NCI-H146 (cell line): ENCODE results near the gene NXN.
"Not testable (repeated sequence)": the region's sequence is repeated elsewhere in the genome, so short reads cannot be mapped to it uniquely, and the experiment has no call there.

Experiments
- DNase-seq: peaks from one replicate; lab custom pipeline; 2025; lab: John Stamatoyannopoulos, UW

Gene NXN

DNA sequence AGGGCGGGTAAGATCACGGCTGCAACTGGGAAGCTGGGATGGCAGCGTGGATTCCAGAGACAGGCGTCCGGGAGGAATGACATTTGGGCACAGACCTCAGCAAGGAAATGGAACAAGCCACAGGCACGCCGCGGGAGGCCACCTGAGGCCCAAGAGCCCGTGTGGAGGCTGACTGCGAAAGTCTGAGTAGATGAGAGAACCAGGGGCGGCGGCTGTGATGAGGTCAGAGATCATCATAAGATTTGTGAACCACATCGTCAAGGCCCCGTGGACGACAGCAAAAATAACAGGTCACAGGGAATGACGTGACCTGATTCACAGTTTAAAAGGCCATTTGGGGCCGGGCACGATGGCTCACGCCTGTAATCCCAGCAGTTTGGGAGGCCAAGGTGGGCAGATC lies 149.2 kb downstream of the NXN start:
- DNase-seq, result no peak

DNA sequence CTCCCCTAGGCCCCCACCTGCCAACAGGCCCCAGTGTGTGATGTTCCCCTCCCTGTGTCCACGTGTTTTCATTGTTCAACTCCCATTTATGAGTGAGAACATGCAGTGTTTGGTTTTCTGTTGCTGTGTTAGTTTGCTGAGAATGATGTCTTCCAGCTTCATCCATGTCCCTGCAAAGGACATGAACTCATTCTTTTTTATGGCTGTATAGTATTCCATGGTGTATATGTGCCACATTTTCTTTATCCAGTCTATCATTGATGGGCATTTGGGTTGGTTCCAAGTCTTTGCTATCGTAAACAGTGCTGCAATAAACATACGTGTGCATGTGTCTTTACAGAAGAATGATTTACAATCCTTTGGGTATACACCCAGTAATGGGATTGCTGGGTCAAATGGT lies 150.0 kb downstream of the NXN start:
- DNase-seq, result not testable (repeated sequence)

DNA sequence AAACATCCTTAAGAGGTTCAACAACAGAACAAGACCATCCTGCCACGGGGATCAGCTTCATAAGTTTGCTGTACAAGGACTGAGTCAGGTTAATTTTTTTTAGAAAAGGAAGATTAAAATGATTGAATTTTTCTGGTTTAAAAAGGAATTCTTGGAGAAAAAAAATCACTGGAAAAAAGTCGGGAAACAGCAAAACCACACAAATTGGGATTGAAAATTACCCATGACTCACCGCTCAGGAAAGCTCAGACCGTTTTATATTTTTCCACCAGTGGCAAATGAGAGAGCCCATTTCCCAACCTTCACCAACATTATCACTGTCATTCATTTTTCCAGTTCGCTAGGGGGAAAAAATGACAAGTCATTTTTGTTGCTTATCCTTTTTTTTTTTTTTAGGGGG lies 150.8 kb downstream of the NXN start:
- DNase-seq, result no peak

DNA sequence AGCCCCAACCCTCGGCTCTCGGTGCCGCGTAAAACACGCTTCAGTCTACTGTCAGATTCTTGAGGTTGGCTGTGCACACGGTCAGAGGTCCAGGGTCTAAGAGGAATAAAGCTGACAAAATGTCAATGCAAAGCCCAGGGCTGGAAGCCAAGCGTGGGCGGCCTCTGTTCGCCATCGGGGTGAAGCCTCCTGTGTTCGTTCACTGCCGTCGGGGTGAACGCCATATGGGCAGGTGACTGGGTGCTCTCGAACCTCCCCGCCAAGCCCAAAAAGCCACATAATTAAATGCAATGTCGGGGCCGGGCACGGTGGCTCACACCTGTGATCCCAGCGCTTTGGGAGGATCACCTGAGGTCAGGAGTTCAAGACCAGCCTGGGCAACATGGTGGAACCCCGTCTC lies 152.8 kb downstream of the NXN start:
- DNase-seq, result no peak

DNA sequence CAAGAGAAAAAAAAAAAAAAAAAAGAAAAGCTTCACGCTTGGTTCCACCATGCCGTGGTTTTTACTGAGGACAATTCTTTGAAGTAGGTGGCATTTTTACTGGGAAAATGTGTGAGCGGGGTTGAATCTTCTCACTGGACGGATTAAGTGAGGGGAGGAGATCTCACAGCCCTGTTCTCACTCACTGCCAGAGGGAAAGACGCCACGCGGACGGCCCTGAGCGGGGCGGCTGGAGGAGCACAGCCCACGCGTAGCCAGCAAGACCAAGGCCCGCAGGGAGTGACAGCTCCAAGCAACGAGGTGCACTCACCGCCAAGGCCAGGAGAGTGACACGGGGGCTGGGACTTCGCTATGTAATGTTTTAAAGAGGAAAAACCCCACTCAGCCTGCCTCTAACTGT lies 154.4 kb downstream of the NXN start:
- DNase-seq, result no peak

DNA sequence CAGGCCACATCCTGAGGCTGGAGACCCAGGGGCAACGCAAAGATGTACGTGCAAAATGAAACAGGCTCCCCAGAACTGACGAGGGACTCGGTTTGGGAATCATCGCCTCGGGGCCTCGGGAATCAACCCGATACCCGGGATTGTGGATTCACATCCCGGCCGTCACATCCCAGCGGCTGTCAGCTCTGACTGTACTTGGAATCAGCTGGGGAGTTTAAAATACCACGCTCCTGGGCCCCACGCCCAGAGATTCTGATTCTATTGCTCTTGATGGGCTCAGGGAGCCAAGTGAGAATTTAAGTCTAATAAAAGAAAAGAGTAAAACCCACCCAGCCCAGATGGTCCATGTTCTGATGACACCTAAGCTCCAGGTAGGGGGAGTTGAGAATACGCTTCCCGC lies 155.2 kb downstream of the NXN start:
- no peak for DNase-seq

DNA sequence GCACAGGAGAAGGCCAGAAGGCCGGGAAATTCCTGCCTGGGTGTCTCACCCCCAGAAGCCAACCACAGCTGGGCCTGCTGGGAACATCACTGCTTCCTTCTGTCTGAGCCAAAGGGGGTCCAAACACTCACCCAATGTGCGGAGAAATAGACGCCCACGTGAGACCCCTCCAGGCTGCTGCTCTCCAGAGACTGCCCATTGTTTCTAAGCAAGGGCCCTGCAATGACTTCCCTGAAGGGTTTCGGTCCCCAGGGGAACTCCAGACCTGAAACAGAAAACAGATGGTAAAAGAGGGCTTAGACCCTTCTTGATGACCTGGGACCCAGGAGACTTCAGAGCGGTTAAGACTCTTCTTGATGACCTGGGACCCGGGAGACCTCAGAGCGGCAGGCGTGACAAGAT lies 156.1 kb downstream of the NXN start:
- DNase-seq, result no peak

DNA sequence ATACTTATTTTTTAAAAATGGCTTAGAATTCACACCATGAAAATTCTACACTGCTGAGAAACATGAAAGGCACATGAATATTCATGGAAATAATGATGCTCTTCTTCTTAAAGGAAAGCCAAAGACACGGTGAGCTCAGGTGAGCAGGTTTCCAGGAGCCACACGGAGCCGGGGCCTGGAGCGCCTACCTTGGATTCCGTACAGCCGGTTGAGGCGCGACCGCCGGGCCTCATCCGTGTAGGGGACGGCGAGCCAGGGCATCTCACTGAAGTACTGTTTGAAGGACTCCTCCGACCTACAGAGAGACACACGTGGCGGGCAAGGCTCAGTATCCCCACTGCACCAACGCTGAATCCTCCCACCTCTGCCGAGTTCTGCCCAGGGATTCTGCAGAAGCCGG lies 160.3 kb downstream of the NXN start:
- no peak for DNase-seq

DNA sequence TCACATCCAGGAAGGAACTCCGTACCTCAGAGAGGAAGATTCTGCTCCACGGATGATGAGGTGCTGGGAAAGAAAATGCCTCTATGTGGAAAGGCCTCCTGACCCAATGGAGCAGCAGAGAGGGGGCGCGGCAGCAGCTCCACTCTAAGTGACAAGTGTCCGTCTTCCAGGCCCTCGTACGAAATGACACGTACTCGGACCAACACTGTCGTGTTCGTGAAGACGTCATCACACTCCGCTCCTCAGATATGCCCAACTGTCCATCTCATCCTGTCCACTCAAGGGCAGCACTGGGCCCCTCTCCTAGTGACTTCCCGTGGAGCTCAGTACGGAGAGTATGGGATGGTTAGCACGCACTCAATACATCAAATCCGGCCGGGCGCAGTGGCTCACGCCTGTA lies 165.2 kb downstream of the NXN start:
- no peak for DNase-seq

DNA sequence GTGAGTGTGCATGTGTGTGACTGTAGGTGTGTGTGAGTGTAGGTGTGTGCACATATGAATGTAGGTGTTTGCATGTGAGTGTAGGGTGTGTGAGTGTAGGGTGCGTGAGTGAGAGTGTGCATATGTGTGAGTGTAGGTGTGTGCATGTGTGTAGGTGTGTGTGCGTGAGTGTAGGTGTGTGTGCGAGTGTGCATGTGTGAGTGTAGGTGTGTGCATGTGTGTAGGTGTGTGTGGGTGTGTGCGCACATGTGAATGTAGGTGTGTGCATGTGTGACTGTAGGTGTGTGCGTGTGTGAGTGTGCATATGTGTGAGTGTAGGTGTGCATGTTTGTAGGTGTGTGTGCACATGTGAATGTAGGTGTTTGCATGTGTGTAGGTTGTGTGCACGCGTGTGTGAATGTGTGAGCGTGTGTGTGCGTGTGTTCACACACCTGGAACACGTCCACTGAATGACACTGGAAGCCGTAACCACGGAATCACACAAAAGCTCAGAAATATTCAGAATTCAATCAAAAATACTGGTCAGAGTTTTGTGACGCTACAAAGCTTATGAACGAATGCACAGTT lies 166.9 kb downstream of the NXN start:
- DNase-seq, result no peak

DNA sequence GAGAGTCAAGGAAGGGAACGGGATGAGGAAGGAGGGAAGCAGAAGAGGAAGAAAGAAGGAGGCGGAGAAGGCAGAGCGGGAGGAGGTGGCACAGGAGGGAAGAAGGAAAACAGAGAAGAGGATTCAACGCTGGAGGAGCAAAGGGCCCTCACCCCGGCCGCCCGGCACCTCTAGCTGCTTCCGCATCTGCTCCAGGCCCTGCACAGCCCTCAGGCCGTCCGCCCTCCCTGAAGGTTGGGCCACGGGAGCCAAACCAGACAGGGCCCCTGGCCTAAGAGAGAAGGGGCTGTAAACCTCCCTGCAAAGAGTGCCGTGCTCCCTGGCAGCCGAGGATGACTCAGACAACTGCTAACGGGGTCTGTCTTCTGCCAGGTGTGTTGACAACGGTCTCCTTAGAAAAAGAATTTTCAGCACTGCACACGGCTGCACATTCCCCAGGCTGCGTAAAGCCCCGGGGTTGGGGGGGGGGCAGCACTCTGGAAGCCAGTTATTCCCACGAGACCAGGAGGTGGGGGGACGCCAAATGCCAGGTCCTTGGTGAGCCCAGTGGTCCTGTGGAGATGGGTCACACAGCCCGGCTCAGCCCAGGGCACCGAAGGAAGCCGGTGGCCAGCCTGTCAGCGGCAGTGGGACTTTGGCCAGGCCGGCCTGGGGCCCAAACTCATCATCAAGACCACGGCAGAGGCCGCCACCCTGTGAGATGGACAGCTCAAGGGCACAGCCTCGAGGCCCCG lies 168.4 kb downstream of the NXN start:
- DNase-seq, result no peak

DNA sequence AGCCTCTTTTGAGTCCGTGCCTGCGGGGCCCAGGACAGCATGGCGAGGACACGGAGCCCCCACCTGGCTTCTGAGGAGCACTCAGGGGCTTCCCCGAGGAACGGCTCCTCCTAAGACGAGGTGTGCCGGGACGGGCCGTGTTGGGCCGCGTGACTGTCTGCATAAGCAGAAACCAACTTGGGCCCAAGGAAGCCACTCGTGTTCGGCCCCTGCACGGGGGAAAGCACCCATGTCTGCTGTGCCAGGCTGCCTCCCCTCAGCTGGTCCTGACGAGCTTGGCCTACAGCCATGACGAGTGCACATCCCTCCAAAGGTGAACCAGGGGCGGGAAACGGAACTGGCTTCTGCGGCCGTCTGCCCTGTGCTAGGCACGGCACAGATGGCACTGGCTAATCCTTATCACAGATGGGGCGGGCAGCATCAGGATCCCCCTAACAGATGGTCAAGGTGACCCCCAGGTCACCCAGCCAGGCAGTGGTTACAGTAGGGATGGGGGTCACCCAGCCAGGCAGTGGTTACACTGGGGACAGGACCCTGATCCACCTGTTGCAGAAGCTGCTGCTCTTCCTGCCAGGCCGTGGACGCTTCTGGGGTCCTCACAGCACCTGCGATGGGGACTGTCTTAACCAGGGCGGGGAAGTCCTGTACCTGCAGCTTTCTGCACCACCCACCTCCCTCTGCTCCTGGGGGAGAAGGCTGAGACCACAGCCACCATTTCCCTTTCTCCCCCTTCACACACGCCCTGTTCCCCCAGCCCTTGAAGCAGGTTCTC lies 171.9 kb downstream of the NXN start:
- DNase-seq, result no peak

DNA sequence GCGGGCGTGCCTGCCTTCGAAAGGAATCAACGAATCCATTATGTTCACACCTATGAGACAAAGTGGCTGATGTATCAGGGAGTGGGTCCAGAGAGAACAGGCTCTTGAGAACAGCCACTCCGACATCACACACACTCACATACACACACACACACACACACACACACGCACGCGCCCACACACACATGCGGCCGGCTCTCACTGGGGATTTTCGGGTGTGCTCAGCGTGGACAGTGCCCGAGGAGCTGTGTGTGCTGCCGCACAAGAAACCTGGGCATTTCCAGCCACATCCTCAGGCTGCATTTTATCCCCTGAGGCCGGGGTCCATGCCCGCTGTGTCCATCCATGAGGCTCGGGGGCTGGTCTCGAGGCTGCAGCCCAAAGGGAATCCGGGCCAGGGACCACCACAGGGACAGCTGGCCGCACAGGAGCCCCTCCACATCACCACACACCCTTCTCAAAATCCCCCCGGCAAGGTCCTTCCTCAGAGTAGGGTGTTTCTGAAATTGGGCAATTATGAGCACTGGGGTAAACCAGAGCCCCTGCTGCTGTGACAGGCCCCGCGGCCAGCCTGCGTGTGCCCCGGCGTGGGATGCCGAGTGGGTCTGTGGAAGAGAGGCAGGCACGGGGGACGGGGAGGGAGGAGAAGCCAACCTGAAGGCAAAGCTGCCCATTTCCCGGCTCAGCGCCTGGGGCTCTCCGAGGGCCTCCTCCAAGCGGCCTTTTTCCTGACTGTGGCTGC lies 172.6 kb downstream of the NXN start:
- no peak for DNase-seq

DNA sequence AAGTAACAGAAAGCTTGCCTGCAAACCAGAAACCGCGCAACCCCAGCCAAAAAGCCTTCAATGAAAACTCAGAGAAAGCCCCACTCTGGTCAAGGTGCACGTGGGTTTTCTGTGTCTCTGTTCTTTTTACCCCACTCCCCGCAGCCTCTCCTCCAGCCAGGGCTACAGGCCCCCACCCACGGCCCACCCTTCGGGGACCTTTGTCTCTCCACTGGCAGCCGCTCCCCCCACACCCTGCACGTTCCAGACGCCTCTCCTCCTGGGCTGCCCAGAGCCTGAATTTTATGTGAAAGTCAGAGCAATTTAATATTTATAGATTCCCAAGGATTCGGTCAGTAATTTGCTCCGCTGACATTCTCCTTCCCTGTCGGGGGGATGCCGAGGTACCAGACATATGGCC lies 173.2 kb downstream of the NXN start:
- DNase-seq, result no peak

DNA sequence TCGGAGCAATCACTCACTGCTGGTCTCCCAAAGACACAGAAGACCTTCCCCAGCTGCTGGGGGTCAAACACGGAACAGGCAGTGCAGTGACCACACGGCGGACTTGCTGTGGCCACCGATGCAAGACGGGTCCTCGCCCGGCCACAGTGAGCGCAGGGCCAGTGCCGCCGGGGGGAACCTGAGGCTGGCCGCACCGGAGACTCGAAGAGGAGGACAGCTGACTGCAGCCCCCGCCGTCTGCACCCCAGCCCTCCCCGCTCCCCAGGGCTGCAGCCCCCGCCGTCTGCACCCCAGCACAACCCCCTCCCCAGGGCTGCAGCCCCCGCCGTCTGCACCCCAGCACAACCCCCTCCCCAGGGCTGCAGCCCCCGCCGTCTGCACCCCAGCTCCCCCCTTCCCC lies 173.7 kb downstream of the NXN start:
- DNase-seq, result not testable (repeated sequence)

DNA sequence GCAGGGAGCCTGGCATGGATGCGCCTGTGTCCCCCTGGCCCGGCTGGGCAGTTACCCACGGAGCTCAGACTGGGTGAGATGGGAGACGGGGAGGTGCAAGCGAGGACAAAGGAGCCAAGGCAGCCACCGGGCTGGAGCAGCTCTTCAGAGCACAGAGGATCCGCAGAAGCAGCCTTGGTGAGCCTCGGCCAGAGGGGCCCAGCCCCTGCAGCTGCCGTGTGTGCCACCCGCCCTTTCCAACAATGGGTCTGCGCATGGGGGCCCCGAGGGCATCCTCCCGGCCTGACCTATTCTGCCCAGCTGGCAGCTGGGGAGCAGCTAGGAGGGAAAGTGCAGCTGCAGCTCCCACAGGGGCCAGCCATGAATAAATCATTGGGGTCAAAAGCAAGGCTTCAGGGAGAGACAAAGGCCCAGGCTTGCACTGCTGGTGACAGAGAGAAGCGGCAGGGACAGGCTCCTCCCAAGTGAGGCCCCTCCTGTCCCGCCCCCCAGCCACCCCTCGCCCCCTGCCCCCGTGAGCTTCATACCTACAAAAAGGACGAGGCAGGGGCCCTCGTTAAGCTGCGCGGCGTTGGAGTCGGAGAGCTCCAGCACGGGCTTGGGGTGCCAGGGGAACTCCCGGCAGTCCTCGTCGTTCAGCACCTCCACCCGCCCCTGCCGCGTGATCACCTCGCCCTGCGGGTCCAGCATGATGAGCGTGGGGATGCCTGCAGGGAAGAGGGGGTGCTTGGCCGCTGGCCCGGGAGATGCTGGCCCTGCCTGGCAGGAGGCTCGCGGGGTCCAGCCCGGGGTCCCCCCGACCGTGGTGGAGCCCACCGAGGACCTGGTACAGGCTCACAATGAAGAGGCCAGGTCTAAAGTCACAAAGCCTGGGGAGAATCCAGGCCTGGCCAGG lies 174.8 kb downstream of the NXN start:
- peak; percentile 82 for DNase-seq

DNA sequence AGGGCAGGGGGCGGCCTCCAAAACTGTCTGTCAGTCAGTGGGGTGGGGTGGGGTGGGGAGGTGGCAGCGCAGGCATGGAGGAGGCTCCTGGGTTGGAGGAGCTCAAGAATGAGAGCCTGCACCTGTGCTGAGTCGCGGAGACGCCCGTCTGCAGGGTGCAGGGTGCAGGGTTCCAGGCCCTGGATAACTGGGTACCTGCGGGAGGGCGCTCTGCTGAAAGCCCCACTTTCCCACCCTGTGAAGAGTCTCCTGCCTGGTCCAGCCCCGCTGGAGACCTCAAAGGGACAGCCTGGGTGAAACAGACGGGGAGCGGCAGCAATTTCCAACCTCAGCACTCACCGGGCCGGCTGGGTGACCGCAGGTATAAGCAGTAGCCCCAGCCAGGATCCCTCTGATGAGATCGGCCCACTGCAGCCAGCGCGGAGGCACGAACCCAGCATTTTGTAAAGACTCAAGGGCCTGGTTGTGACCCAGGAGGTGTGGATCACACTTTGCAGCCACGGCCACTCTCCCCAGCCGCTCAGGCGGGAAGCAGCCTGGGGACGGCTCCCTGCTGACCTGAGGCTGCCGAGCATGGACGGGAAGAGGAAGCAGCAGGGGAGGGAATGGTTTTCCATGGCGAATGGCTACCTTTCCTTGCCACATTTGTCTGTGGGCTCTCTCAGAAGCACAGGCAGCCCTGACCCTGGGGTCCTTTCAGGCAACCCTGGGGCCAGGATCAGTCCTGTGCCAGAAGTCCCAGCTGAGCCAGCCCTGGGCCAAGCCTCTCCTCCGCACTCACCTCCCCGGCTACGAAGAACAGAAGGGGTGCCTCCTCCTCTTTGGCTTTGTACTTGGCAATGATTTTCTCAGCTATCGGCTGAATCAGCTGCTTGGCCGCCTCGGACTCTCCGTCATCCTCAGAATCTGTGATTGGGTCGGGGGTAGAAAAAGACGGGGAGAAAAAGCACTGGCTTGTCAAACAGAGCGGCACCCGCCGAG lies 176.4 kb downstream of the NXN start:
- no peak for DNase-seq

DNA sequence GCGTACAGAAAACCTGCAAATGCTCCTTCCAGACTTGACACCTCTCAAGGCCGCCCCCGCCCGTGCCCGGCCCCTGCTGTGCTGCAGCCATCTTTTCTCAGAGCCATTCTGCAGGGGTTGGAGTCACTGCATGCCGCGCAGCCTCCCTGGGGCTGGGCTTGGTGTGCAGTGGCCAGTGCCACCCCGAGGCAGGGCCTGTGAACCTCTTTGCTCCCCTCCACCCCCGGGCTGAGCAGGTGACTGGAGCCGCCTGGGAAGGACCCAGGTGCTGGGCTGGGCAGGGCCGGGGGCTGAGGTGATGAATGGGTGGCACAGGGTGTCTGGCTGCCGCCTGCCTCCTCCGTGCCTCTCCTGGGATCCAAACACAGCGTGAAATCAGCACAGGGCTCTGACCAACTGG lies 177.1 kb downstream of the NXN start:
- no peak for DNase-seq

DNA sequence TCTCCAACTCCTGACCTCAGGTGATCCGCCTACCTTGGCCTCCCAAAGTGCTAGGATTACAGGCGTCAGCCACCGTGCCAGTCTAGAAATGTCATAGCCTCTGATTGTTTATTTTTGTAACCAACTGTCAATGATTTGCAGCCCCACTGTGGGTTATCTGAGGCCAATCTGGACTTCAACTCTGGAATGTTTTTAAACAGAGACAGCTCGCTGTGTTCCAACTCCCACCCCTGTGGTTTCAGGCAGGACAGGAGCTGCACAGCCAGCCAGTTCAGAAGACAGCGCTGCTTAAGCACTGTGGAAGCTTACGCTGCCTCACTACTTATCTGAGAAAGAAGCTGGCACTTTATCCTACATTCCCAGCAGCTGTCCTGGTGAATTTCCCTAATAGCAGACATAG lies 177.9 kb downstream of the NXN start:
- DNase-seq, result no peak

DNA sequence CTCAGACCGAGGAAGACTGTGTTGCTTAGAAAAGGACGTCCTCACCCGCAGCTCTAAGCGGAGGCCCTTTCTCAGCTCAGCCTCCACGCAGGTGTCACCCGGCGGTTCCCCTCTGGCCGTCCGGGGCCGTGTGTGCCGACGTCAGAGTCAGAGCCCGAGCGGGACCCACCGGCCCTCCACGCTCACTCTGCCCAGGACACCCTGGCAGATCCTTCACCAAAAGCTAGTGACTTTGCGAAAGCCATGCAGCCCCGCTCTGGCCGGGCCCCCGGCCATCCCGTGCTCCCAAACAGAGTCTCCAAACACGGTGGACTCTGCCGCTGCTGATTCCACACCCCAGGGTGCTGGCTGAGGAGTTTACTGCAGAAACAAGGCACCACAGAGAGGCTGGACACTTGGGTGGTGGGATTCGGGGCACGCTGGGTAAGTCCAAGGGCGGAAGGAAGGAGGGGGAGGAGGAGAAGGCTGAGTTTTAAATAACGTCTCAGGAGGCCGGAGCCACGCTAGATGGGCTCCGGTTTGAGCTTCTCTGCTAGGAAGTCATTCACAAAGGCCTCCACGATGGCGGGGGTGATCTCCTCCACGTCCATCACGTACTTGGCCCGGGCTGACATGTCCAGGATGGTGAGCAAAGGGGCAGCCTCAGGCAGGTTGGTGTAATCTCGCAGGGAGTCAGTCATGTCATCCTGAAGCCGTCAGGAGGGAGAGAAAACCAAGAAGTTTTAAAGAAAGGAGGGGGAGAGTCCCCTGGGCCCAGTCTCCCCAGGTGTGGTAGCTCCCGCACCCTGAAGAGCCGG lies 178.9 kb downstream of the NXN start:
- no peak for DNase-seq
